HepG2 (cell line): ENCODE measurements around the gene LPIN3. TPM values are rescaled to one million over a fixed set of nuclear protein-coding genes. Genes with fewer than 3 reads are reported as not detected.

Source experiments
- BHLHE40 ChIP-seq: IDR thresholded peaks from 2 replicates; pipeline ENCODE4 v1.6.1; 2011; ENCODE audit warnings: low read length, improper control_type of control experiment
- CENPT ChIP-seq: sonication (generic); formaldehyde crosslinking; IDR thresholded peaks from 2 replicates; pipeline ENCODE4 v1.8.0; 2022; ENCODE audit warnings: low read depth, mild to moderate bottlenecking, moderate library complexity, missing genetic modification reagents
- DMAP1 ChIP-seq: IDR thresholded peaks from 2 replicates; pipeline ENCODE4 v1.6.1; 2016
- ELF3 ChIP-seq: IDR thresholded peaks from 2 replicates; pipeline ENCODE4 v1.6.1; 2016; ENCODE audit warnings: missing genetic modification reagents, missing compliant biosample characterization
- JUNB ChIP-seq: sonication (generic); formaldehyde crosslinking; IDR thresholded peaks from 2 replicates; pipeline ENCODE4 v1.8.0; 2022; ENCODE audit warnings: missing genetic modification reagents, mild to moderate bottlenecking, borderline replicate concordance
- MTA1 ChIP-seq: sonication (generic); formaldehyde crosslinking; IDR thresholded peaks from 2 replicates; pipeline ENCODE4 v1.4.0; 2020; ENCODE audit warnings: missing genetic modification reagents, mild to moderate bottlenecking, borderline replicate concordance
- NAIF1 ChIP-seq: sonication (generic); formaldehyde crosslinking; IDR thresholded peaks from 2 replicates; pipeline ENCODE4 v1.5.0; 2020; ENCODE audit warnings: mild to moderate bottlenecking, missing genetic modification reagents, borderline replicate concordance
- NR2C2 ChIP-seq: sonication (generic); formaldehyde crosslinking; IDR thresholded peaks from 2 replicates; pipeline ENCODE4 v1.4.0; 2020; ENCODE audit warnings: missing genetic modification reagents, mild to moderate bottlenecking, moderate library complexity, borderline replicate concordance
- POLR2AphosphoS5 ChIP-seq: IDR thresholded peaks from 2 replicates; pipeline ENCODE4 v1.6.1; 2012; ENCODE audit warnings: low read depth, low read length
- SRY ChIP-seq: sonication (generic); formaldehyde crosslinking; IDR thresholded peaks from 2 replicates; pipeline ENCODE4 v1.8.0; 2022; ENCODE audit warnings: mild to moderate bottlenecking, missing genetic modification reagents
- ZFP36 ChIP-seq: fragments of 150-350 bp; IDR thresholded peaks from 2 replicates; pipeline ENCODE4 v1.6.1; 2018; ENCODE audit warnings: borderline replicate concordance, low read length, low read depth; ENCODE audit not compliant: partially characterized antibody
- ZNF138 ChIP-seq: sonication (generic); formaldehyde crosslinking; IDR thresholded peaks from 2 replicates; pipeline ENCODE4 v1.5.0; 2020; ENCODE audit warnings: mild to moderate bottlenecking, low read depth, missing genetic modification reagents
- ZNF17 ChIP-seq: sonication (generic); formaldehyde crosslinking; IDR thresholded peaks from 2 replicates; pipeline ENCODE4 v1.5.0; 2020; ENCODE audit warnings: mild to moderate bottlenecking, missing genetic modification reagents
- ZNF225 ChIP-seq: sonication (generic); formaldehyde crosslinking; IDR thresholded peaks from 2 replicates; pipeline ENCODE4 v1.4.0; 2020; ENCODE audit warnings: mild to moderate bottlenecking, missing genetic modification reagents
- ZNF253 ChIP-seq: sonication (generic); formaldehyde crosslinking; IDR thresholded peaks from 2 replicates; pipeline ENCODE4 v1.8.0; 2022; ENCODE audit warnings: mild to moderate bottlenecking, missing genetic modification reagents, borderline replicate concordance
- ZNF3 ChIP-seq: IDR thresholded peaks from 2 replicates; pipeline ENCODE4 v1.7.0; 2017; ENCODE audit warnings: inconsistent platforms
- ZNF331 ChIP-seq: sonication (generic); formaldehyde crosslinking; IDR thresholded peaks from 2 replicates; pipeline ENCODE4 v1.4.0; 2020; ENCODE audit warnings: missing genetic modification reagents
- ZNF350 ChIP-seq: sonication (generic); formaldehyde crosslinking; IDR thresholded peaks from 2 replicates; pipeline ENCODE4 v1.4.0; 2020; ENCODE audit warnings: mild to moderate bottlenecking, low read depth, missing genetic modification reagents, borderline replicate concordance
- ZNF501 ChIP-seq: sonication (generic); formaldehyde crosslinking; IDR thresholded peaks from 2 replicates; pipeline ENCODE4 v1.5.1; 2020; ENCODE audit warnings: mild to moderate bottlenecking, moderate library complexity, missing genetic modification reagents
- polyA plus RNA-seq, 8 experiments: library from polyadenylated mRNA; depleted of rRNA in 3 of 8; stranded (reverse) in 7 of 8; unstranded in 1 of 8; fragments of >200 nt; fragmentation: Illumina TruSeq in 4 of 8; extraction: Trizol in 4 of 8; gene quantifications; 2 replicates each; pipeline versions ENCODE4 v1.2.1 to v1.2.3, GENCODE V29; 2011 to 2016; ENCODE audit warnings: low read depth in 4 of 8, missing spikeins in 1 of 8, mixed read lengths in 1 of 8; ENCODE audit not compliant: insufficient read depth in 1 of 8
- total RNA-seq, 5 experiments: library from RNA; depleted of rRNA; stranded (reverse); fragments of >200 nt; fragmentation: Illumina TruSeq; extraction: Trizol; gene quantifications; 2 replicates each; pipeline ENCODE4 v1.2.3, GENCODE V29; 2016; ENCODE audit warnings: low read depth in 1 of 5
- TF ChIP-seq, protein P1 (sequence below): sonication (generic); formaldehyde crosslinking; conservative IDR thresholded peaks from 2 replicates; pipeline ENCODE4 v1.4.0; 2020; ENCODE audit warnings: missing genetic modification reagents
- TF ChIP-seq, protein P2 (sequence below): sonication (generic); formaldehyde crosslinking; IDR thresholded peaks from 2 replicates; pipeline ENCODE4 v1.9.0; 2021; ENCODE audit warnings: missing genetic modification reagents, mild to moderate bottlenecking, borderline replicate concordance
- TF ChIP-seq, protein P3 (sequence below): sonication (generic); formaldehyde crosslinking; IDR thresholded peaks from 2 replicates; pipeline ENCODE4 v1.8.1; 2023; ENCODE audit warnings: mild to moderate bottlenecking, inconsistent platforms, moderate library complexity, missing genetic modification reagents, borderline replicate concordance
- TF ChIP-seq, protein P4 (sequence below): IDR thresholded peaks from 2 replicates; pipeline ENCODE4 v1.4.0; 2020; ENCODE audit warnings: mild to moderate bottlenecking, missing genetic modification reagents
- TF ChIP-seq, protein P5 (sequence below): sonication (generic); formaldehyde crosslinking; IDR thresholded peaks from 2 replicates; pipeline ENCODE4 v1.5.0; 2020; ENCODE audit warnings: mild to moderate bottlenecking, low read depth, missing genetic modification reagents, borderline replicate concordance

LPIN3 gene
- total and polyA plus RNA-seq, 2 of the 13 experiments (the other 11 are each of a cell fraction or from before 2014, with no cell fraction given) = 14.2 to 28.6 TPM

DNA sequence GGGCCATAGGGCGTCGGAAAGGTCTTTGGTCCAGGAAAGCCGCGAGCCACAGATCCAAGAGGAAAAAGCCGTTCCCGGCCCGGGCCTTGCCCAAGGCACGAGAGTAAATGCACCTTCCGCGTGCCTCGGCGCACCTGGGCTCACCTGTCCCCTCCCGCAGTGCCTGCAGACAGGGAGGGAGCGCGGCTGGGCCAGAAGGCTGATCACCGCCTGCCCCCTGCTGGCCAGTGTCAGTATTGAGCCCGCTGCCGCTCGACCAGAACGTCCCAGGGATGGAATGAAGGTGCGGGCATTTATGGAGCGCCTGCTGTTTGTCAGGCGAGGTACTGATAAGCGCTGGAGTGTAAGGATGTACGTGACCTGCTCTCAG lies 679 bp upstream of the LPIN3 start (continued):
- TF ChIP-seq, protein P1, sequence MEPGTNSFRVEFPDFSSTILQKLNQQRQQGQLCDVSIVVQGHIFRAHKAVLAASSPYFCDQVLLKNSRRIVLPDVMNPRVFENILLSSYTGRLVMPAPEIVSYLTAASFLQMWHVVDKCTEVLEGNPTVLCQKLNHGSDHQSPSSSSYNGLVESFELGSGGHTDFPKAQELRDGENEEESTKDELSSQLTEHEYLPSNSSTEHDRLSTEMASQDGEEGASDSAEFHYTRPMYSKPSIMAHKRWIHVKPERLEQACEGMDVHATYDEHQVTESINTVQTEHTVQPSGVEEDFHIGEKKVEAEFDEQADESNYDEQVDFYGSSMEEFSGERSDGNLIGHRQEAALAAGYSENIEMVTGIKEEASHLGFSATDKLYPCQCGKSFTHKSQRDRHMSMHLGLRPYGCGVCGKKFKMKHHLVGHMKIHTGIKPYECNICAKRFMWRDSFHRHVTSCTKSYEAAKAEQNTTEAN (CRISPR knock-in tag) = no peak; the same call in 1 of the 2 replicates
- 0 out of 2 replicates have a peak, but pooled peaks have one; percentile 85 for TF ChIP-seq ZNF225 (CRISPR knock-in tag)
- TF ChIP-seq ZNF501 = peak; percentile 99
- TF ChIP-seq ZNF253 (CRISPR knock-in tag) = no peak
- no peak for TF ChIP-seq ZNF17 (CRISPR knock-in tag)
- TF ChIP-seq BHLHE40 = peak; percentile 71
- peak; percentile 90 for TF ChIP-seq ZNF331 (CRISPR knock-in tag)
- TF ChIP-seq, protein P2, sequence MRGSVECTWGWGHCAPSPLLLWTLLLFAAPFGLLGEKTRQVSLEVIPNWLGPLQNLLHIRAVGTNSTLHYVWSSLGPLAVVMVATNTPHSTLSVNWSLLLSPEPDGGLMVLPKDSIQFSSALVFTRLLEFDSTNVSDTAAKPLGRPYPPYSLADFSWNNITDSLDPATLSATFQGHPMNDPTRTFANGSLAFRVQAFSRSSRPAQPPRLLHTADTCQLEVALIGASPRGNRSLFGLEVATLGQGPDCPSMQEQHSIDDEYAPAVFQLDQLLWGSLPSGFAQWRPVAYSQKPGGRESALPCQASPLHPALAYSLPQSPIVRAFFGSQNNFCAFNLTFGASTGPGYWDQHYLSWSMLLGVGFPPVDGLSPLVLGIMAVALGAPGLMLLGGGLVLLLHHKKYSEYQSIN = no peak
- TF ChIP-seq, protein P3, sequence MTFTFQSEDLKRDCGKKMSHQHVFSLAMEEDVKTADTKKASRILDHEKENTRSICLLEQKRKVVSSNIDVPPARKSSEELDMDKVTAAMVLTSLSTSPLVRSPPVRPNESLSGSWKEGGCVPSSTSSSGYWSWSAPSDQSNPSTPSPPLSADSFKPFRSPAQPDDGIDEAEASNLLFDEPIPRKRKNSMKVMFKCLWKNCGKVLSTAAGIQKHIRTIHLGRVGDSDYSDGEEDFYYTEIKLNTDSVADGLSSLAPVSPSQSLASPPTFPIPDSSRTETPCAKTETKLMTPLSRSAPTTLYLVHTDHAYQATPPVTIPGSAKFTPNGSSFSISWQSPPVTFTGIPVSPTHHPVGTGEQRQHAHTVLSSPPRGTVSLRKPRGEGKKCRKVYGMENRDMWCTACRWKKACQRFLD = no peak
- TF ChIP-seq, protein P4, sequence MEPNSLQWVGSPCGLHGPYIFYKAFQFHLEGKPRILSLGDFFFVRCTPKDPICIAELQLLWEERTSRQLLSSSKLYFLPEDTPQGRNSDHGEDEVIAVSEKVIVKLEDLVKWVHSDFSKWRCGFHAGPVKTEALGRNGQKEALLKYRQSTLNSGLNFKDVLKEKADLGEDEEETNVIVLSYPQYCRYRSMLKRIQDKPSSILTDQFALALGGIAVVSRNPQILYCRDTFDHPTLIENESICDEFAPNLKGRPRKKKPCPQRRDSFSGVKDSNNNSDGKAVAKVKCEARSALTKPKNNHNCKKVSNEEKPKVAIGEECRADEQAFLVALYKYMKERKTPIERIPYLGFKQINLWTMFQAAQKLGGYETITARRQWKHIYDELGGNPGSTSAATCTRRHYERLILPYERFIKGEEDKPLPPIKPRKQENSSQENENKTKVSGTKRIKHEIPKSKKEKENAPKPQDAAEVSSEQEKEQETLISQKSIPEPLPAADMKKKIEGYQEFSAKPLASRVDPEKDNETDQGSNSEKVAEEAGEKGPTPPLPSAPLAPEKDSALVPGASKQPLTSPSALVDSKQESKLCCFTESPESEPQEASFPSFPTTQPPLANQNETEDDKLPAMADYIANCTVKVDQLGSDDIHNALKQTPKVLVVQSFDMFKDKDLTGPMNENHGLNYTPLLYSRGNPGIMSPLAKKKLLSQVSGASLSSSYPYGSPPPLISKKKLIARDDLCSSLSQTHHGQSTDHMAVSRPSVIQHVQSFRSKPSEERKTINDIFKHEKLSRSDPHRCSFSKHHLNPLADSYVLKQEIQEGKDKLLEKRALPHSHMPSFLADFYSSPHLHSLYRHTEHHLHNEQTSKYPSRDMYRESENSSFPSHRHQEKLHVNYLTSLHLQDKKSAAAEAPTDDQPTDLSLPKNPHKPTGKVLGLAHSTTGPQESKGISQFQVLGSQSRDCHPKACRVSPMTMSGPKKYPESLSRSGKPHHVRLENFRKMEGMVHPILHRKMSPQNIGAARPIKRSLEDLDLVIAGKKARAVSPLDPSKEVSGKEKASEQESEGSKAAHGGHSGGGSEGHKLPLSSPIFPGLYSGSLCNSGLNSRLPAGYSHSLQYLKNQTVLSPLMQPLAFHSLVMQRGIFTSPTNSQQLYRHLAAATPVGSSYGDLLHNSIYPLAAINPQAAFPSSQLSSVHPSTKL (CRISPR knock-in tag) = peak; percentile 71
- TF ChIP-seq ELF3 (CRISPR knock-in tag) = peak; percentile 59
- no peak for TF ChIP-seq DMAP1
- TF ChIP-seq ZNF3 (CRISPR knock-in tag) = peak; percentile 87; the same call in 1 of the 2 replicates
- no peak for TF ChIP-seq POLR2AphosphoS5
- TF ChIP-seq CENPT = no peak
- TF ChIP-seq NR2C2 (CRISPR knock-in tag) = no peak
- TF ChIP-seq ZNF138 (CRISPR knock-in tag) = no peak
- no peak for TF ChIP-seq NAIF1 (CRISPR knock-in tag)
- peak; percentile 92 for TF ChIP-seq ZNF350 (CRISPR knock-in tag)
- TF ChIP-seq JUNB = no peak
- peak; percentile 58; the same call in 1 of the 2 replicates for TF ChIP-seq MTA1 (CRISPR knock-in tag)
- TF ChIP-seq ZFP36 = peak; percentile 69
- TF ChIP-seq, protein P5, sequence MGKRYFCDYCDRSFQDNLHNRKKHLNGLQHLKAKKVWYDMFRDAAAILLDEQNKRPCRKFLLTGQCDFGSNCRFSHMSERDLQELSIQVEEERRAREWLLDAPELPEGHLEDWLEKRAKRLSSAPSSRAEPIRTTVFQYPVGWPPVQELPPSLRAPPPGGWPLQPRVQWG = no peak
- 0 out of 2 replicates have a peak, but pooled peaks have one; percentile 45 for TF ChIP-seq SRY (CRISPR knock-in tag)
